HG03097 (cell line): ENCODE measurements around the gene CRYZ.
A peak's percentile ranks its signal among the peaks of the same experiment; 100 is the strongest.

Experiments used
- ATAC-seq: cut with Tn5 transposase; IDR thresholded peaks from one replicate; pipeline ENCODE4 v1.9.1; 2021; ENCODE audit not compliant: unreplicated experiment, low FRiP score

Gene CRYZ

GRCh38 chr1:74732071-74732946 lies 541 bp downstream of the CRYZ start:
- peak; percentile 7 for ATAC-seq

GRCh38 chr1:74731399-74732052 lies 1.3 kb downstream of the CRYZ start:
- ATAC-seq: peak; percentile 29

DNA sequence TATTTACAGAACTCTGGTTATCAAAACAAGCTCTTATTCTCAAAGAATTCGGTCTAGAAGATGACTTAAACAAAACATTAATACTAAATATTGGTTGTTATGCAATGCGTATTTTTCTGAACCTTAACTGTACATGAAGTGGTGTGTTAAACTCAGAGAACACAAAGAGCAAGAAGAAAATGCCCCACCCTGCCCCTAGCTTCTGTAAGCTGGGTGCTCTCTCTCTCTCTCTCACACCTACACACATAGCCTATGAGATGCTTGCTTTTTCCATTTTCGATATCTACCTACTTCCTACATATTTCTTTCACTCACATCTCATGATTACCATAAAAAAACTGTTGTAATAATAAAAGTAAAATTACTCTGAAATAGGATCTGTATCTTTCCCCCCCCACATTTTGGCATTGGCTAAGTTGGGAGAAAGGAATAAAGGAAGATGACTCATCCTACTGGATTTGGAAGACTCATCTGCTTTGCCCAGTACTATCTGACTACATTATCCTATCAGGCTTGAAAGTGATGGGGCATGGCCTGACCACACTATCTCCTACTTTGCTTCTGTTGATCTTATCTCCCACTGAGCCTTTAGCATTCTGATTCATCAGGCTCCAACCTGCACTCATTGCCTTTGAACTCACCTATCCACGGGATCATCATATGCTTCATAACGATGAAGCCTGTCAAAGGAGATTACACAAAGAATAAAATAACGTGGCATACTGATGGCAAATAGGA lies 2.9 kb downstream of the CRYZ start:
- no peak for ATAC-seq

DNA sequence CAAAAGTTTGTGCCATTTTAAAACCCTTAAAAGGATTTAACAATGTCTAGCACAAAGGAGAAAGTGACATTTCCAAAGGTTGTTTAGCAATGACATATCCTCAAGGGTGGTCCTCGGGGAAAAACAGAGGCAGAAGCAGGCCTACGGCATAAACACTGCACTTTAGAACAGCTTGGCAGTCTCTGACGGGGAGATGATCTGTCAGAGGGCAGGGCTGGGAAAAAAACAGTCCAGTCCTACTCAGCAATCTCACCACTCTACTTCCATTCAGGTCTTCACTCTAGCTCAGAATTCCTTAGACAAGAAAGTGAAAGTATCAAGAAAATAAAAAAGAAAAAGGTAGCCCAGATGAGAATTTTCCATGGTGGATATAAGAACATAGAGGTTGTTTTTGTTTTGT lies 4.1 kb downstream of the CRYZ start:
- ATAC-seq: no peak

DNA sequence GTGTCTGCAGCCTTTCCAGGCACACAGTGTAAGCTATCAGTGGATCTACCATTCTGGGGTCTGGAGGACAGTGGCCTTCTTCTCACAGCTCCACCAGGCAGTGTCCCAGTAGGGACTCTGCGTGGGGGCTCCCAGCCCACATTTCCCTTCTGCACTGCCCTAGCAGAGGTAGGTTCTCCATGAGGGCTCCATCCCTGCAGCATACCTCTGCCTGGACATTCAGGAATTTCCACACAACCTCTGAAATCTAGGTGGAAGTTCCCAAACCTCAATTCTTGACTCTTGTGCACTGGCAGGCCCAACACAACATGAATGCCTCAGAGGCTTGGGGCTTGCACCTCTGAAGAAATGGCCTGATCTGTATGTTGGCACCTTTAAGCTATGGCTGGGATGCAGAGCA lies 6.8 kb downstream of the CRYZ start:
- no peak for ATAC-seq

GRCh38 chr1:74717626-74718025 lies 15.2 kb downstream of the CRYZ start:
- no peak for ATAC-seq

GRCh38 chr1:74716822-74717221 lies 16.0 kb downstream of the CRYZ start:
- no peak for ATAC-seq

GRCh38 chr1:74715806-74716205 lies 17.0 kb downstream of the CRYZ start:
- no peak for ATAC-seq

GRCh38 chr1:74715236-74715502 lies 17.7 kb downstream of the CRYZ start:
- ATAC-seq: no peak

DNA sequence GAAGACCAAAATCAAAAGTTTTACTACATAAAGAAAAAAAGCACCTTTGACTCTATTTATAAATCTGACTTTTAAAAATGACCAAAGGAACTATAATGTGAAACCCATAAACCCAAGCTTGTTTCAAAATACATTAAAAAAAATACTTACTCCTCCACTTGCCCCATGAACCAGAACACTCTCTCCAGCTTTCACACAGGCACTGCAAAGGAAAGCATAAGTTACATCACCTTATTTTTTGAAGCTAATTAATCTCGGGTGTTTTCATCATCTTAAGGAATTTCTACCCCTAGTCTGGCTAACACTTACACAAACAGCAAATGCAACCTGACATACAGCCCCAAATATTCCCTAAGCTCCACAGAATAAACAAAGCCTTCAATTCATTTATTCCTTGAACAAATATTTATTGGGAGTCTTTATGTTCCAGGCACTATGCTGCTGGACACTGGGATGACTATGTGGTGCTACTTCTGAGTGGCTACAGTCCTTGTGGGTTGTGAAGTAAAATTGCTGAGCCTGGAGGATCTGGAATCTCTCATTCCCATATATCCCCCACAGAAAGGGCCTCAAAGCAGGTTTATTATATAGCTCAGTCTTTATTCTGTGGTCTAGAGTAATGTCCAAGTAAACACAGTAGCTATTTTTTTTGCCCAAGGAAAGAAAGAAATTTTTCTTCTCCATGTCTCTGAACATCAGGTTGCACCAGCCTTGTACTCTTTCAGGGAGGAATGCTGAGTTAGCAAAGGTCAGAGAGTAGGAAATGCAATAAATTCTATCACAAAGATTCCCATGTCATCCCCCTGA lies 18.2 kb downstream of the CRYZ start:
- no peak for ATAC-seq

DNA sequence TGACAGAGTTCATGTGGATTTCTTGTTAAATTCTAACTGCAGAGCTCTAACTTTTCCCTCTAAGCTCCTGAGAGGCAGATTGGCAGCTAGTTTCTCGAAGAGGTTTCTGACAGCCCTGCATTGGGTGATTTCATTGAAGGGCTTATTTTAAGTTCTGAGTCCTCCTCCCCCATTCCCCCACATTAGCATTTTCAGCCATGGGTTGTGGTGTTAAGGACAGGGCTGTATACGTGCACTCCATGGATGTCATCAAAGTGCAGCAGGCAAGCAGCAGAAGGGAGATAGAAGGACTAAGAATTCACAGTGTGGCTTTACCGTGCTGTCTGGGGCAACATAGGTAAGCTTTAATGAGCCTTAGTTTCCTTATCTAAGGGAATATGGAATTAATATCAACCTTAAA lies 19.0 kb downstream of the CRYZ start:
- no peak for ATAC-seq

GRCh38 chr1:74712881-74713280 lies 20.0 kb downstream of the CRYZ start:
- no peak for ATAC-seq

GRCh38 chr1:74703386-74704182 lies 29.3 kb downstream of the CRYZ start:
- ATAC-seq: no peak

- no peak for ATAC-seq
Measured at GRCh38 chr1:74699331-74699730, 33.5 kb downstream of the CRYZ start.

DNA sequence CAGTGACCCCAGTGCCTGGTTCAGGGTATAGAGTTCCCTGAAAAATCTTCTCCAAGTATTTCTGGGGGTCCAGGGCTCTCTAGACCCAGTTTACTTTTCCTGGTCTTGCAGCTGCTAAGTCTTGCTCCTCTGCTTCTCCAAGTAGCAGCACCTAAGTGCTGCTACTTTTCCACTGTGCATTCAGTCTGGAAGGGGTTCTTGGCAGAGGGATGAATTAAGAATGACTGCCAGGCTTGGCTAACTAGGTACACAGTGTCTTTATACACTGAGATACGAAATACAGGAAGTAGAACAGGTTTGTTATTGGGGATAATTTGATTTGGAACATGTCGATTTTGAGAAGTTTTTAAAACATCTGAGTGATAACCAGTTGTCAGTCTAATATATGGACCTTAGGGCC lies 35.0 kb downstream of the CRYZ start:
- no peak for ATAC-seq

DNA sequence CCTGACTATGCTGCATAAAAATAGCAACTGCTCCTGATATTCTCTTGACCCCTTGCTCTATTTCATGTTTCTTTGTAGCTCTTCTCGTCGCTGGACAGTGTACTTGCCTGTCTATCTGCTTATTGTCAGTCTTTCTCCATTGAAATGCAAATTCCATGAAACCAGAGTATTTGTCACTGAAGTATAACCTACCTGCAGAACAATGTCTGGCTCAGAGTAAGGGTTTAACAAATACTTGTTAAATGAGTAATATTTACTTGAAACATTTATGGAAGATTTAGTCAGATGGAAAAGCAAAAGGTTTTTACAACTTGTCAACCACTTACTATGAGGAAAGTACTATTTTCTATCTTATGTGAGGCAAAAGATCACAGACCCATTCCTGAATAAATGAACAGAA lies 39.4 kb downstream of the CRYZ start:
- no peak for ATAC-seq

GRCh38 chr1:74690909-74691308 lies 41.9 kb downstream of the CRYZ start:
- no peak for ATAC-seq

GRCh38 chr1:74690364-74690696 lies 42.5 kb downstream of the CRYZ start:
- no peak for ATAC-seq

- ATAC-seq: no peak
Measured at GRCh38 chr1:74689621-74690363, 43.1 kb downstream of the CRYZ start.

- ATAC-seq: no peak
Measured at GRCh38 chr1:74686928-74687327, 45.9 kb downstream of the CRYZ start.
